ENCODE measurements around the gene TTC7B.

Gene TTC7B

GRCh38 chr14:90805662-90806540 is 10.3 kb downstream of the TTC7B start:
- H3K4me1 Mint-ChIP-seq = peaks cover 10% of the 10 kb centered on the region
- CTCF ChIA-PET = no interaction called here
- H3K27ac Mint-ChIP-seq = no peak overlapping the region
- H3K9me3 Mint-ChIP-seq = no peaks in the 10 kb centered on the region
- no peaks in the 10 kb centered on the region for H3K36me3 Mint-ChIP-seq
- peaks cover 5% of the 10 kb centered on the region for H3K27me3 Mint-ChIP-seq
- no peak overlapping the region for H3K4me3 Mint-ChIP-seq
- DNase-seq = no peak

GRCh38 chr14:90805084-90805391 is 11.2 kb downstream of the TTC7B start:
- CTCF ChIA-PET = no interaction called here
- Mint-ChIP-seq H3K36me3 (no peaks in the 10 kb centered on the region), H3K27ac (no peak overlapping the region), H3K9me3 (no peaks in the 10 kb centered on the region), H3K27me3 (peaks cover 5% of the 10 kb centered on the region), H3K4me3 (no peak overlapping the region), H3K4me1 (peaks cover 16% of the 10 kb centered on the region)
- no peak for DNase-seq

GRCh38 chr14:90804292-90805083 is 11.7 kb downstream of the TTC7B start:
- Mint-ChIP-seq H3K4me1 (peaks cover 16% of the 10 kb centered on the region), H3K4me3 (no peak overlapping the region), H3K27ac (no peak overlapping the region), H3K9me3 (no peaks in the 10 kb centered on the region), H3K27me3 (peaks cover 5% of the 10 kb centered on the region), H3K36me3 (no peaks in the 10 kb centered on the region)
- DNase-seq = no peak
- CTCF ChIA-PET = interaction anchor here (0.8 kb wide), 2 partner anchors 13 to 98 kb away, joined by 3 read pairs; no protein-coding TSS in a partner anchor

GRCh38 chr14:90803249-90803648 is 13.0 kb downstream of the TTC7B start:
- no peak overlapping the region for H3K4me3 Mint-ChIP-seq
- CTCF ChIA-PET = interaction anchor here (0.8 kb wide), 1 partner anchor 100 kb away, joined by 3 read pairs; no protein-coding TSS in a partner anchor
- H3K27ac Mint-ChIP-seq = no peak overlapping the region
- H3K36me3 Mint-ChIP-seq = no peaks in the 10 kb centered on the region
- no peaks in the 10 kb centered on the region for H3K9me3 Mint-ChIP-seq
- peaks cover 11% of the 10 kb centered on the region for H3K27me3 Mint-ChIP-seq
- DNase-seq = no peak
- H3K4me1 Mint-ChIP-seq = peaks cover 16% of the 10 kb centered on the region

GRCh38 chr14:90799420-90799819 is 16.8 kb downstream of the TTC7B start:
- H3K27me3 Mint-ChIP-seq = peaks cover 22% of the 10 kb centered on the region
- no peaks in the 10 kb centered on the region for H3K9me3 Mint-ChIP-seq
- peaks cover 16% of the 10 kb centered on the region for H3K4me1 Mint-ChIP-seq
- DNase-seq = no peak
- CTCF ChIA-PET = no interaction called here
- no peak overlapping the region for H3K4me3 Mint-ChIP-seq
- H3K36me3 Mint-ChIP-seq = no peaks in the 10 kb centered on the region
- no peak overlapping the region for H3K27ac Mint-ChIP-seq

- Mint-ChIP-seq H3K9me3 (no peaks in the 10 kb centered on the region), H3K4me1 (peaks cover 13% of the 10 kb centered on the region), H3K36me3 (no peaks in the 10 kb centered on the region), H3K27ac (no peak overlapping the region), H3K4me3 (no peak overlapping the region), H3K27me3 (peaks cover 22% of the 10 kb centered on the region)
- DNase-seq = no peak
- CTCF ChIA-PET = no interaction called here
Observed at GRCh38 chr14:90797919-90798318, 18.3 kb downstream of the TTC7B start.

- Mint-ChIP-seq H3K4me3 (no peak overlapping the region), H3K27me3 (peaks cover 23% of the 10 kb centered on the region), H3K9me3 (no peaks in the 10 kb centered on the region), H3K4me1 (peaks cover 13% of the 10 kb centered on the region), H3K27ac (no peak overlapping the region), H3K36me3 (no peaks in the 10 kb centered on the region)
- DNase-seq = no peak
- CTCF ChIA-PET = no interaction called here
Observed at GRCh38 chr14:90797451-90797850, 18.8 kb downstream of the TTC7B start.

GRCh38 chr14:90796329-90796728 is 19.9 kb downstream of the TTC7B start:
- Mint-ChIP-seq H3K9me3 (no peaks in the 10 kb centered on the region), H3K27ac (no peak overlapping the region)

GRCh38 chr14:90795744-90796143 is 20.5 kb downstream of the TTC7B start:
- Mint-ChIP-seq H3K4me1 (peaks cover 6% of the 10 kb centered on the region), H3K27ac (no peak overlapping the region), H3K27me3 (peaks cover 30% of the 10 kb centered on the region), H3K9me3 (no peaks in the 10 kb centered on the region), H3K36me3 (no peaks in the 10 kb centered on the region), H3K4me3 (no peak overlapping the region)
- DNase-seq = no peak
- CTCF ChIA-PET = no interaction called here

More at GRCh38 chr14:90796329-90796728, 19.9 kb downstream of the TTC7B start:
- peaks cover 10% of the 10 kb centered on the region for H3K4me1 Mint-ChIP-seq
- H3K4me3 Mint-ChIP-seq = no peak overlapping the region
- H3K36me3 Mint-ChIP-seq = no peaks in the 10 kb centered on the region
- CTCF ChIA-PET = no interaction called here
- H3K27me3 Mint-ChIP-seq = peaks cover 26% of the 10 kb centered on the region
- no peak for DNase-seq

GRCh38 chr14:90791486-90791885 is 24.7 kb downstream of the TTC7B start:
- CTCF ChIA-PET = no interaction called here
- no peaks in the 10 kb centered on the region for H3K36me3 Mint-ChIP-seq
- H3K4me3 Mint-ChIP-seq = no peak overlapping the region
- peaks cover 26% of the 10 kb centered on the region for H3K27me3 Mint-ChIP-seq
- H3K4me1 Mint-ChIP-seq = no peaks in the 10 kb centered on the region
- no peak for DNase-seq
- H3K9me3 Mint-ChIP-seq = no peaks in the 10 kb centered on the region
- H3K27ac Mint-ChIP-seq = no peak overlapping the region

GRCh38 chr14:90788031-90788430 is 28.2 kb downstream of the TTC7B start:
- Mint-ChIP-seq H3K27me3 (peaks cover 19% of the 10 kb centered on the region), H3K9me3 (no peaks in the 10 kb centered on the region), H3K27ac (no peak overlapping the region), H3K4me1 (no peaks in the 10 kb centered on the region), H3K36me3 (no peaks in the 10 kb centered on the region), H3K4me3 (no peak overlapping the region)
- DNase-seq = no peak
- CTCF ChIA-PET = interaction anchor here (1.2 to 1.3 kb wide), 2 partner anchors 16 to 28 kb away, joined by 3 to 5 read pairs; no protein-coding TSS in a partner anchor

- Mint-ChIP-seq H3K27ac (no peak overlapping the region), H3K27me3 (peaks cover 9% of the 10 kb centered on the region), H3K9me3 (no peaks in the 10 kb centered on the region), H3K36me3 (no peaks in the 10 kb centered on the region), H3K4me1 (no peaks in the 10 kb centered on the region), H3K4me3 (no peak overlapping the region)
- CTCF ChIA-PET = interaction anchor here (1.1 kb wide), 1 partner anchor 27 kb away, joined by 4 read pairs; no protein-coding TSS in a partner anchor
- DNase-seq = no peak
Observed at GRCh38 chr14:90785876-90786450, 30.3 kb downstream of the TTC7B start.

GRCh38 chr14:90785471-90785870 is 30.8 kb downstream of the TTC7B start:
- Mint-ChIP-seq H3K27me3 (peaks cover 4% of the 10 kb centered on the region), H3K4me1 (no peaks in the 10 kb centered on the region), H3K27ac (no peak overlapping the region), H3K36me3 (no peaks in the 10 kb centered on the region), H3K9me3 (no peaks in the 10 kb centered on the region), H3K4me3 (no peak overlapping the region)
- no peak for DNase-seq
- CTCF ChIA-PET = interaction anchor here (1.1 kb wide), 1 partner anchor 27 kb away, joined by 4 read pairs; no protein-coding TSS in a partner anchor

GRCh38 chr14:90784621-90785270 is 31.5 kb downstream of the TTC7B start:
- no peak overlapping the region for H3K27ac Mint-ChIP-seq
- H3K4me1 Mint-ChIP-seq = no peaks in the 10 kb centered on the region
- H3K27me3 Mint-ChIP-seq = peaks cover 3% of the 10 kb centered on the region
- no peak overlapping the region for H3K4me3 Mint-ChIP-seq
- CTCF ChIA-PET = interaction anchor here (1.1 kb wide), 1 partner anchor 26 kb away, joined by 4 read pairs; no protein-coding TSS in a partner anchor
- DNase-seq = no peak
- no peaks in the 10 kb centered on the region for H3K9me3 Mint-ChIP-seq
- H3K36me3 Mint-ChIP-seq = no peaks in the 10 kb centered on the region
